Endothelial cell of umbilical vein (primary cell): ENCODE measurements around the gene CORO7. TPM values are rescaled to one million over a fixed set of nuclear protein-coding genes. Genes with fewer than 3 reads are reported as not detected.

ENCODE experiments used
- BruUV-seq: library from RNA; stranded (reverse); fragments of 400-500 nt; replicated peaks from 2 replicates; lab custom pipeline; 2021; lab: Mats Ljungman, UMichigan
- CTCF ChIA-PET: fragments of 300-600, 350-600 bp; sonication (Branson Sonifier 250); formaldehyde crosslinking; loops from one replicate; lab custom pipeline; 2021; ENCODE audit warnings: antibody characterized with exemption, inconsistent platforms; lab: Charles Lee
- POLR2A ChIA-PET: fragments of 300-600, 350-600 bp; sonication (Branson Sonifier 250); formaldehyde crosslinking; loops from one replicate; lab custom pipeline; 2021; ENCODE audit warnings: antibody characterized with exemption, inconsistent platforms; lab: Charles Lee
- DNase-seq: peaks from one replicate; pipeline ENCODE4 v3.0.0-alpha.2; 2011; ENCODE audit warnings: low read depth, low spot score
- FAIRE-seq: peaks from 2 replicates; lab custom pipeline; 2011; peaks lifted over from hg19 to GRCh38; lab: Jason Lieb, UNC
- H2AFZ ChIP-seq: 2 replicates; pipeline ENCODE4 v1.6.0; 2012; ENCODE audit warnings: low read depth, low read length, control low read depth, inconsistent platforms
- H3K27ac ChIP-seq: 2 replicates; pipeline ENCODE4 v1.5.1; 2011; ENCODE audit warnings: low read depth, mild to moderate bottlenecking, control low read depth, low read length, moderate library complexity; ENCODE audit not compliant: insufficient read depth
- H3K27me3 ChIP-seq, 2 experiments: 2 replicates each; pipeline versions ENCODE4 v1.6.0 to v1.6.1; 2011; ENCODE audit warnings: low read length in 2 of 2, mixed read lengths in 1 of 2; ENCODE audit not compliant: control insufficient read depth in 2 of 2, insufficient read depth in 2 of 2
- H3K36me3 ChIP-seq, 2 experiments: 2 replicates in 1 of 2; 3 replicates in 1 of 2; pipeline ENCODE4 v1.5.1; 2011; ENCODE audit warnings: low read length in 2 of 2, mild to moderate bottlenecking in 1 of 2, moderate library complexity in 1 of 2; ENCODE audit not compliant: control insufficient read depth in 2 of 2, insufficient read depth in 2 of 2; ENCODE audit errors: extremely low read depth in 1 of 2
- H3K4me1 ChIP-seq: 3 replicates; pipeline ENCODE4 v1.5.1; 2011; ENCODE audit warnings: mild to moderate bottlenecking, low read length; ENCODE audit not compliant: control insufficient read depth, insufficient read depth; ENCODE audit errors: extremely low read depth
- H3K4me2 ChIP-seq: 2 replicates; pipeline ENCODE4 v1.6.1; 2011; ENCODE audit warnings: low read length, control low read depth, mixed read lengths; ENCODE audit not compliant: insufficient read depth
- H3K4me3 ChIP-seq, 3 experiments: fragments of 200-600 bp in 1 of 3; sonication (generic), shearing (Covaris generic) in 1 of 3; replicated peaks in 1 of 3; 2 replicates each; pipeline ENCODE4 v1.5.1; 2011 to 2016; ENCODE audit warnings: control low read depth in 3 of 3, low read length in 3 of 3, mild to moderate bottlenecking in 2 of 3, inconsistent platforms in 1 of 3, low read depth in 1 of 3, moderate library complexity in 1 of 3; ENCODE audit not compliant: insufficient read depth in 1 of 3
- H3K79me2 ChIP-seq: 2 replicates; pipeline ENCODE4 v1.6.0; 2012; ENCODE audit warnings: low read length, inconsistent platforms; ENCODE audit not compliant: control insufficient read depth, insufficient read depth
- H3K9ac ChIP-seq: replicated peaks from 2 replicates; pipeline ENCODE3; 2011; ENCODE audit warnings: low read length, control low read depth; ENCODE audit not compliant: insufficient read depth; ENCODE audit errors: extremely low read depth
- H3K9me1 ChIP-seq: replicated peaks from 3 replicates; pipeline ENCODE4 v1.6.0; 2011; ENCODE audit warnings: mild to moderate bottlenecking, low read length; ENCODE audit not compliant: control insufficient read depth, insufficient read depth; ENCODE audit errors: extremely low read depth
- H3K9me3 ChIP-seq: replicated peaks from 2 replicates; pipeline ENCODE4 v1.5.1; 2012; ENCODE audit warnings: low read length, inconsistent platforms; ENCODE audit not compliant: control insufficient read depth, insufficient read depth
- H4K20me1 ChIP-seq: replicated peaks from 2 replicates; pipeline ENCODE3; 2011; ENCODE audit warnings: mild to moderate bottlenecking, low read length; ENCODE audit not compliant: control insufficient read depth, insufficient read depth; ENCODE audit errors: extremely low read depth
- EZH2 ChIP-seq: IDR thresholded peaks from 2 replicates; pipeline ENCODE4 v1.6.1; 2012; ENCODE audit warnings: borderline replicate concordance, low read depth, mild to moderate bottlenecking, moderate library complexity, low read length, inconsistent platforms; ENCODE audit not compliant: severe bottlenecking
- FOS ChIP-seq: IDR thresholded peaks from 2 replicates; pipeline ENCODE4 v1.6.1; 2011; ENCODE audit warnings: mild to moderate bottlenecking, low read length, moderate library complexity, borderline replicate concordance; ENCODE audit not compliant: insufficient read depth
- JUN ChIP-seq: IDR thresholded peaks from 2 replicates; pipeline ENCODE4 v1.6.1; 2011; ENCODE audit warnings: borderline replicate concordance, low read depth; ENCODE audit not compliant: insufficient read length, insufficient read depth
- dilution Hi-C: fragments of 300-500 bp; cut with MboI; formaldehyde crosslinking; loops from one replicate; pipeline ENCODE4 v1.15.0; 2019; ENCODE audit warnings: low sequenced_read_pairs; ENCODE audit not compliant: extremely low pct_ligation_motif_present
- intact Hi-C: fragments of 100-400 bp; cut with micrococcal nuclease; formaldehyde crosslinking; loops from one replicate; pipeline ENCODE4 v1.10.0; 2022
- polyA plus RNA-seq, 4 experiments: library from polyadenylated mRNA; depleted of rRNA in 3 of 4; stranded (reverse) in 3 of 4; unstranded in 1 of 4; fragments of >200 nt; gene quantifications; 2 replicates each; pipeline versions ENCODE4 v1.2.1 to v1.2.3, GENCODE V29; 2011 to 2012; ENCODE audit warnings: missing spikeins in 1 of 4
- total RNA-seq: library from RNA; stranded (reverse); gene quantifications from 2 replicates; pipeline ENCODE4 v1.2.3, GENCODE V29; 2021
- TF ChIP-seq, protein P1 (sequence below), 2 donors: IDR thresholded peaks; 1 replicate in 1 of 2; 2 replicates in 1 of 2; pipeline ENCODE4 v1.5.1; 2011; ENCODE audit warnings: low read length in 2 of 2, mild to moderate bottlenecking in 2 of 2, moderate library complexity in 2 of 2, control low read depth in 1 of 2, inconsistent platforms in 1 of 2, low read depth in 1 of 2; ENCODE audit not compliant: insufficient read depth in 1 of 2; ENCODE audit errors: extremely low read depth in 1 of 2
- TF ChIP-seq, protein P2 (sequence below): IDR thresholded peaks from 2 replicates; pipeline ENCODE4 v1.6.1; 2011; ENCODE audit not compliant: insufficient read depth, insufficient read length

CORO7 gene
- total and polyA plus RNA-seq, 2 donors (not counting 3 experiments of a cell fraction or from before 2014, with no cell fraction given): 42.5 to 72.3 TPM

DNA sequence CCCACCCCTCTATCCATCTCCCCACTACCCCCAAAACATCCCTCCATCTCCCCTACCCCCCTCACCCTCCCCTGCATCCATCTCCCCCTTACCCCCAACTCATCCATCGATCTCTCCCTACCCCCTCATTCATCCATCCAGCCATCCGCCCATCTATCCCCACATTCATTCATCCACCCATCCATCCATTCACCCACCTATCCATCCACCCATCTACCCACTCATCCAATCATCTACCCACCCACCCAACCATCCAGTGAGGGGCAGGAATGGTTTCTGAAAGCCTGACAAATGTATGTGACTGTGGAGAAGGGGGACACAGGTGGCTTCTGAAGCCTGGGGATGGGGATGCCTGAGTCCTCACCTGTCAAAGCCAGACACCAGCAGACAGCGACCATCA, 56.5 kb downstream of the CORO7 start:
- intact Hi-C loops (loop anchor here (1.0 kb wide), 1 partner anchor 42 kb away; no protein-coding TSS in a partner anchor), dilution Hi-C loops (no loop called here)
- no peaks in the 10 kb centered on the region for H3K9me3 ChIP-seq
- no TSS peak for BruUV-seq
- no peaks in the 10 kb centered on the region for H3K27me3 ChIP-seq
- POLR2A ChIA-PET: no interaction called here
- CTCF ChIA-PET: interaction anchor here (0.8 to 5.6 kb wide), 9 partner anchors 9 to 56 kb away, joined by 3 to 102 read pairs (median 4); partner anchors contain the start of gene PAM16
- H3K9me1 ChIP-seq: no peaks in the 10 kb centered on the region
- no peak overlapping the region for H3K27ac ChIP-seq
- H3K9ac ChIP-seq: no peak overlapping the region
- no peaks in the 10 kb centered on the region for H4K20me1 ChIP-seq
- H2AFZ ChIP-seq: no peak overlapping the region
- H3K4me1 ChIP-seq: no peaks in the 10 kb centered on the region
- no peaks in the 10 kb centered on the region for H3K79me2 ChIP-seq
- DNase-seq: no peak
- TF ChIP-seq, protein P1, sequence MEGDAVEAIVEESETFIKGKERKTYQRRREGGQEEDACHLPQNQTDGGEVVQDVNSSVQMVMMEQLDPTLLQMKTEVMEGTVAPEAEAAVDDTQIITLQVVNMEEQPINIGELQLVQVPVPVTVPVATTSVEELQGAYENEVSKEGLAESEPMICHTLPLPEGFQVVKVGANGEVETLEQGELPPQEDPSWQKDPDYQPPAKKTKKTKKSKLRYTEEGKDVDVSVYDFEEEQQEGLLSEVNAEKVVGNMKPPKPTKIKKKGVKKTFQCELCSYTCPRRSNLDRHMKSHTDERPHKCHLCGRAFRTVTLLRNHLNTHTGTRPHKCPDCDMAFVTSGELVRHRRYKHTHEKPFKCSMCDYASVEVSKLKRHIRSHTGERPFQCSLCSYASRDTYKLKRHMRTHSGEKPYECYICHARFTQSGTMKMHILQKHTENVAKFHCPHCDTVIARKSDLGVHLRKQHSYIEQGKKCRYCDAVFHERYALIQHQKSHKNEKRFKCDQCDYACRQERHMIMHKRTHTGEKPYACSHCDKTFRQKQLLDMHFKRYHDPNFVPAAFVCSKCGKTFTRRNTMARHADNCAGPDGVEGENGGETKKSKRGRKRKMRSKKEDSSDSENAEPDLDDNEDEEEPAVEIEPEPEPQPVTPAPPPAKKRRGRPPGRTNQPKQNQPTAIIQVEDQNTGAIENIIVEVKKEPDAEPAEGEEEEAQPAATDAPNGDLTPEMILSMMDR (IDR thresholded peaks at IDR 0.05; ENCODE audit: extremely low read depth in 1 of 2, insufficient read depth in 1 of 2, low read depth in 1 of 2, low read length in 2 of 2): no peak
- TF ChIP-seq FOS (no peak), EZH2 (no peak), JUN (no peak)
- TF ChIP-seq, protein P2, sequence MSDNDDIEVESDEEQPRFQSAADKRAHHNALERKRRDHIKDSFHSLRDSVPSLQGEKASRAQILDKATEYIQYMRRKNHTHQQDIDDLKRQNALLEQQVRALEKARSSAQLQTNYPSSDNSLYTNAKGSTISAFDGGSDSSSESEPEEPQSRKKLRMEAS: no peak
- H3K4me2 ChIP-seq: no peak overlapping the region
- FAIRE-seq: no peak
- peaks cover 0 to 24% of the 10 kb centered on the region in 2 experiments for H3K36me3 ChIP-seq
- no peak overlapping the region for H3K4me3 ChIP-seq
